ENCODE measurements around the gene LRRC45.
"Not testable (repeated sequence)": the region's sequence is repeated elsewhere in the genome, so short reads cannot be mapped to it uniquely, and the experiment has no call there.

GRCh38 chr17:81981511-81981910 lies 41.6 kb upstream of the LRRC45 start:
- not testable (repeated sequence) for TF ChIP-seq CTCF, POLR2A (IDR thresholded peaks at IDR 0.05)
